CD4-positive, alpha-beta T cell (primary cell): Measurements from ENCODE around the gene TENT4B. TPM values are rescaled to one million over a fixed set of nuclear protein-coding genes. Genes with fewer than 3 reads are reported as not detected.
"Not testable (repeated sequence)": the region's sequence is repeated elsewhere in the genome, so short reads cannot be mapped to it uniquely, and the experiment has no call there.

Experiments used
- ATAC-seq: fragments of 200-7000 bp; cut with Tn5 transposase; one replicate; pipeline ENCODE4 v1.10.0; 2022; ENCODE audit warnings: mild to moderate bottlenecking; ENCODE audit not compliant: poor library complexity
- CTCF ChIA-PET: fragments of 350-600 bp; sonication (Branson Sonifier 250); formaldehyde crosslinking; loops from one replicate; lab custom pipeline; 2021; ENCODE audit warnings: antibody characterized with exemption, inconsistent platforms; lab: Charles Lee
- POLR2A ChIA-PET: fragments of 350-600 bp; sonication (Branson Sonifier 250); formaldehyde crosslinking; loops from one replicate; lab custom pipeline; 2021; ENCODE audit warnings: antibody characterized with exemption, inconsistent platforms; lab: Charles Lee
- DNase-seq, 14 experiments: peaks; one replicate each; pipeline ENCODE4 v3.0.0-alpha.2; 2013 to 2020; ENCODE audit warnings: mixed read lengths in 2 of 14
- H3K27ac ChIP-seq, 2 donors: one replicate each; pipeline versions ENCODE4 v1.5.1 to v1.7.0; 2013; ENCODE audit warnings: low read length in 2 of 2, low read depth in 1 of 2, mild to moderate bottlenecking in 1 of 2
- H3K27me3 ChIP-seq, 2 experiments: 1 replicate in 1 of 2; 2 replicates in 1 of 2; pipeline versions ENCODE4 v1.6.1 to v1.7.0; 2013; ENCODE audit warnings: low read length in 2 of 2, control low read depth in 1 of 2, mild to moderate bottlenecking in 1 of 2, moderate library complexity in 1 of 2; ENCODE audit not compliant: insufficient read depth in 2 of 2, control insufficient read depth in 1 of 2
- H3K36me3 ChIP-seq: one replicate; pipeline ENCODE4 v1.6.1; 2013; ENCODE audit warnings: low read length, control low read depth; ENCODE audit not compliant: insufficient read depth
- H3K4me1 ChIP-seq: one replicate; pipeline ENCODE4 v1.6.1; 2013; ENCODE audit warnings: low read length, control low read depth; ENCODE audit not compliant: insufficient read depth
- H3K4me3 ChIP-seq: one replicate; pipeline ENCODE4 v1.5.1; 2013; ENCODE audit warnings: mild to moderate bottlenecking, low read length, moderate library complexity
- H3K9me3 ChIP-seq, 2 experiments: 1 replicate in 1 of 2; 2 replicates in 1 of 2; pipeline versions ENCODE4 v1.6.1 to v1.7.0; 2013; ENCODE audit warnings: low read length in 2 of 2, mild to moderate bottlenecking in 2 of 2, control low read depth in 1 of 2, moderate library complexity in 1 of 2; ENCODE audit not compliant: control insufficient read depth in 1 of 2, insufficient read depth in 1 of 2
- H3K27ac Mint-ChIP-seq: one replicate; pipeline ENCODE4 v1.8.0; 2020; ENCODE audit warnings: mixed read lengths
- H3K27me3 Mint-ChIP-seq: one replicate; pipeline ENCODE4 v1.8.0; 2021; ENCODE audit warnings: mixed read lengths
- H3K36me3 Mint-ChIP-seq: one replicate; pipeline ENCODE4 v1.8.0; 2021; ENCODE audit warnings: low read depth, mixed read lengths
- H3K4me1 Mint-ChIP-seq: one replicate; pipeline ENCODE4 v1.8.0; 2021; ENCODE audit warnings: low read depth, mixed read lengths
- H3K4me3 Mint-ChIP-seq: one replicate; pipeline ENCODE4 v1.8.0; 2020; ENCODE audit warnings: mild to moderate bottlenecking, mixed read lengths
- H3K9me3 Mint-ChIP-seq: one replicate; pipeline ENCODE4 v1.8.0; 2020; ENCODE audit warnings: mixed read lengths
- CTCF ChIP-seq: fragments of 200-600 bp; IDR thresholded peaks from one replicate; pipeline ENCODE4 v1.8.0; 2022; ENCODE audit warnings: antibody characterized with exemption, mild to moderate bottlenecking
- intact Hi-C, 2 experiments: fragments of 100-400 bp; cut with DNase I in 1 of 2; cut with micrococcal nuclease in 1 of 2; formaldehyde crosslinking; loops; one replicate each; pipeline versions ENCODE4 v1.15.1 to v1.9.0; 2023 to 2025; cut with DNase I, micrococcal nuclease
- total RNA-seq, 174 experiments: library from RNA in 2 of 174; stranded (reverse) in 2 of 174; gene quantifications; one replicate each; pipeline ENCODE4 v1.2.3 and lab custom pipeline; 2021 to 2026

Gene TENT4B
- total RNA-seq, 2 experiments from 2014 or later: 32.9 to 35.0 TPM

- intact Hi-C loops: loop anchor here in 1 of 2 experiments (5.0 kb wide), 1 partner anchor 33 kb away; no protein-coding TSS in a partner anchor
- Mint-ChIP-seq H3K4me3 (no peak overlapping the region), H3K4me1 (peaks cover 76% of the 10 kb centered on the region), H3K27ac (peak overlapping the region; percentile 71), H3K27me3 (no peaks in the 10 kb centered on the region), H3K9me3 (no peaks in the 10 kb centered on the region), H3K36me3 (peaks cover 22% of the 10 kb centered on the region)
- POLR2A ChIA-PET: interaction anchor here (1.1 kb wide), 1 partner anchor 9 kb away, joined by 3 read pairs; no protein-coding TSS in a partner anchor
- no peaks in the 10 kb centered on the region for H3K27me3 ChIP-seq
- TF ChIP-seq CTCF: no peak
- H3K4me3 ChIP-seq: no peak overlapping the region
- H3K9me3 ChIP-seq: no peaks in the 10 kb centered on the region
- no peak overlapping the region for H3K27ac ChIP-seq
- ATAC-seq (no peak), DNase-seq (no peak)
- CTCF ChIA-PET: interaction anchor here (0.7 kb wide), 1 partner anchor 41 kb away, joined by 3 read pairs; no protein-coding TSS in a partner anchor
- peaks cover 25% of the 10 kb centered on the region for H3K4me1 ChIP-seq
- H3K36me3 ChIP-seq: no peaks in the 10 kb centered on the region
Observed at GRCh38 chr16:50169555-50170096, 16.5 kb downstream of the TENT4B start.

GRCh38 chr16:50171773-50172172 is 18.7 kb downstream of the TENT4B start:
- H3K27me3 Mint-ChIP-seq, H3K27ac Mint-ChIP-seq, H3K9me3 Mint-ChIP-seq, intact Hi-C loops, H3K27me3 ChIP-seq, H3K4me3 ChIP-seq, H3K27ac ChIP-seq, H3K4me3 Mint-ChIP-seq, ATAC-seq, CTCF ChIA-PET, DNase-seq, H3K9me3 ChIP-seq, H3K36me3 ChIP-seq: not testable (repeated sequence)
- H3K4me1 Mint-ChIP-seq: peaks cover 77% of the 10 kb centered on the region
- POLR2A ChIA-PET: interaction anchor here (0.9 to 1.1 kb wide), 2 partner anchors 10 to 19 kb away, joined by 3 to 5 read pairs; partner anchors contain the start of gene TENT4B
- H3K36me3 Mint-ChIP-seq: peaks cover 29% of the 10 kb centered on the region
- H3K4me1 ChIP-seq: peaks cover 27% of the 10 kb centered on the region

GRCh38 chr16:50172195-50172922 is 19.3 kb downstream of the TENT4B start:
- ATAC-seq: no peak
- no peak for TF ChIP-seq CTCF
- Histone ChIP-seq H3K9me3 (no peaks in the 10 kb centered on the region), H3K36me3 (no peaks in the 10 kb centered on the region), H3K27ac (no peak overlapping the region), H3K27me3 (no peaks in the 10 kb centered on the region), H3K4me3 (no peak overlapping the region), H3K4me1 (peaks cover 27% of the 10 kb centered on the region)
- POLR2A ChIA-PET: interaction anchor here (0.9 kb wide), 1 partner anchor 11 kb away, joined by 5 read pairs; no protein-coding TSS in a partner anchor
- Mint-ChIP-seq H3K4me1 (peaks cover 77% of the 10 kb centered on the region), H3K36me3 (peaks cover 35% of the 10 kb centered on the region), H3K4me3 (no peak overlapping the region), H3K27ac (no peak overlapping the region), H3K27me3 (no peaks in the 10 kb centered on the region), H3K9me3 (no peaks in the 10 kb centered on the region)
- DNase-seq: no peak
- CTCF ChIA-PET: no interaction called here
- intact Hi-C loops: no loop called here
